OCI-LY1 (cell line): ENCODE results near the gene TBCD.

ENCODE experiments used
- CTCF ChIP-seq: fragments of 200-600 bp; sonication (generic), shearing (Covaris generic); IDR thresholded peaks from 2 replicates; pipeline ENCODE4 v1.5.1; 2017; ENCODE audit warnings: mild to moderate bottlenecking, antibody characterized with exemption, low read length, moderate library complexity, mixed read lengths
- EZH2 ChIP-seq: fragments of 200-600 bp; sonication (generic), shearing (Covaris generic); IDR thresholded peaks from 2 replicates; pipeline ENCODE4 v1.8.0; 2017; ENCODE audit warnings: borderline replicate concordance, mixed run types, mild to moderate bottlenecking, antibody characterized with exemption, low read length, moderate library complexity, mixed read lengths

- TF ChIP-seq CTCF (no peak), EZH2 (no peak)
These were observed 132.6 kb downstream of the TBCD start for GRCh38 chr17:82884341-82884969.
